ENCODE results near the gene MBNL3.

Gene MBNL3

GRCh38 chrX:132413459-132413858 lies 75.4 kb downstream of the MBNL3 start:
- H3K27ac ChIP-seq (ENCODE audit: low read depth, low read length): no peak overlapping the region
- no peaks in the 10 kb centered on the region for H3K36me3 ChIP-seq (ENCODE audit: insufficient read depth, low read length)
- no peak overlapping the region for H3K9ac ChIP-seq (ENCODE audit: low read length)
- no peaks in the 10 kb centered on the region for H3K4me1 ChIP-seq (ENCODE audit: insufficient read depth, low read length)
- no peaks in the 10 kb centered on the region for H3K9me3 ChIP-seq (ENCODE audit: low read length)
- H3K4me3 ChIP-seq (ENCODE audit: low read depth in 1 of 2, low read length in 2 of 2): no peak overlapping the region
- H3K27me3 ChIP-seq (ENCODE audit: control insufficient read depth in 1 of 2, insufficient read depth in 2 of 2, low read length in 2 of 2): no peaks in the 10 kb centered on the region

GRCh38 chrX:132412208-132412607 lies 76.6 kb downstream of the MBNL3 start:
- H3K27me3 ChIP-seq (ENCODE audit: control insufficient read depth in 1 of 2, insufficient read depth in 2 of 2, low read length in 2 of 2): no peaks in the 10 kb centered on the region
- no peak overlapping the region for H3K27ac ChIP-seq (ENCODE audit: low read depth, low read length)
- no peak overlapping the region for H3K9ac ChIP-seq (ENCODE audit: low read length)
- H3K9me3 ChIP-seq (ENCODE audit: low read length): no peaks in the 10 kb centered on the region
- no peak overlapping the region for H3K4me3 ChIP-seq (ENCODE audit: low read depth in 1 of 2, low read length in 2 of 2)
- H3K4me1 ChIP-seq (ENCODE audit: insufficient read depth, low read length): no peaks in the 10 kb centered on the region
- H3K36me3 ChIP-seq (ENCODE audit: insufficient read depth, low read length): no peaks in the 10 kb centered on the region

- Histone ChIP-seq H3K9me3 (ENCODE audit: low read length) (no peaks in the 10 kb centered on the region), H3K4me1 (ENCODE audit: insufficient read depth, low read length) (no peaks in the 10 kb centered on the region), H3K27me3 (ENCODE audit: control insufficient read depth in 1 of 2, insufficient read depth in 2 of 2, low read length in 2 of 2) (no peaks in the 10 kb centered on the region), H3K27ac (ENCODE audit: low read depth, low read length) (no peak overlapping the region), H3K4me3 (ENCODE audit: low read depth in 1 of 2, low read length in 2 of 2) (no peak overlapping the region), H3K9ac (ENCODE audit: low read length) (no peak overlapping the region), H3K36me3 (ENCODE audit: insufficient read depth, low read length) (no peaks in the 10 kb centered on the region)
These were observed 77.4 kb downstream of the MBNL3 start for GRCh38 chrX:132411310-132411977.

GRCh38 chrX:132409780-132410556 lies 78.9 kb downstream of the MBNL3 start:
- no peaks in the 10 kb centered on the region for H3K9me3 ChIP-seq (ENCODE audit: low read length)
- H3K27me3 ChIP-seq (ENCODE audit: control insufficient read depth in 1 of 2, insufficient read depth in 2 of 2, low read length in 2 of 2): no peaks in the 10 kb centered on the region
- H3K9ac ChIP-seq (ENCODE audit: low read length): no peak overlapping the region
- H3K4me3 ChIP-seq (ENCODE audit: low read depth in 1 of 2, low read length in 2 of 2): no peak overlapping the region
- no peaks in the 10 kb centered on the region for H3K4me1 ChIP-seq (ENCODE audit: insufficient read depth, low read length)
- H3K27ac ChIP-seq (ENCODE audit: low read depth, low read length): no peak overlapping the region
- H3K36me3 ChIP-seq (ENCODE audit: insufficient read depth, low read length): no peaks in the 10 kb centered on the region

- no peaks in the 10 kb centered on the region for H3K9me3 ChIP-seq (ENCODE audit: low read length)
- no peaks in the 10 kb centered on the region for H3K36me3 ChIP-seq (ENCODE audit: insufficient read depth, low read length)
- H3K4me3 ChIP-seq (ENCODE audit: low read depth in 1 of 2, low read length in 2 of 2): no peak overlapping the region
- H3K27ac ChIP-seq (ENCODE audit: low read depth, low read length): no peak overlapping the region
- no peak overlapping the region for H3K9ac ChIP-seq (ENCODE audit: low read length)
- no peaks in the 10 kb centered on the region for H3K27me3 ChIP-seq (ENCODE audit: control insufficient read depth in 1 of 2, insufficient read depth in 2 of 2, low read length in 2 of 2)
- no peaks in the 10 kb centered on the region for H3K4me1 ChIP-seq (ENCODE audit: insufficient read depth, low read length)
These were observed 81.1 kb downstream of the MBNL3 start for GRCh38 chrX:132407691-132408090.

- H3K36me3 ChIP-seq (ENCODE audit: insufficient read depth, low read length): no peaks in the 10 kb centered on the region
- no peaks in the 10 kb centered on the region for H3K27me3 ChIP-seq (ENCODE audit: control insufficient read depth in 1 of 2, insufficient read depth in 2 of 2, low read length in 2 of 2)
- H3K4me3 ChIP-seq (ENCODE audit: low read depth in 1 of 2, low read length in 2 of 2): no peak overlapping the region
- H3K27ac ChIP-seq (ENCODE audit: low read depth, low read length): no peak overlapping the region
- H3K9ac ChIP-seq (ENCODE audit: low read length): no peak overlapping the region
- H3K4me1 ChIP-seq (ENCODE audit: insufficient read depth, low read length): no peaks in the 10 kb centered on the region
- no peaks in the 10 kb centered on the region for H3K9me3 ChIP-seq (ENCODE audit: low read length)
These were observed 82.7 kb downstream of the MBNL3 start for GRCh38 chrX:132406106-132406505.

- Histone ChIP-seq H3K4me1 (ENCODE audit: insufficient read depth, low read length) (no peaks in the 10 kb centered on the region), H3K9ac (ENCODE audit: low read length) (no peak overlapping the region), H3K4me3 (ENCODE audit: low read depth in 1 of 2, low read length in 2 of 2) (no peak overlapping the region), H3K27me3 (ENCODE audit: control insufficient read depth in 1 of 2, insufficient read depth in 2 of 2, low read length in 2 of 2) (no peaks in the 10 kb centered on the region), H3K36me3 (ENCODE audit: insufficient read depth, low read length) (no peaks in the 10 kb centered on the region), H3K9me3 (ENCODE audit: low read length) (no peaks in the 10 kb centered on the region), H3K27ac (ENCODE audit: low read depth, low read length) (no peak overlapping the region)
These were observed 84.6 kb downstream of the MBNL3 start for GRCh38 chrX:132404266-132404665.

- no peaks in the 10 kb centered on the region for H3K9me3 ChIP-seq (ENCODE audit: low read length)
- no peaks in the 10 kb centered on the region for H3K36me3 ChIP-seq (ENCODE audit: insufficient read depth, low read length)
These were observed 86.9 kb downstream of the MBNL3 start for GRCh38 chrX:132401935-132402334.

GRCh38 chrX:132400706-132401105 lies 88.1 kb downstream of the MBNL3 start:
- no peaks in the 10 kb centered on the region for H3K9me3 ChIP-seq (ENCODE audit: low read length)
- no peak overlapping the region for H3K9ac ChIP-seq (ENCODE audit: low read length)
- no peak overlapping the region for H3K4me3 ChIP-seq (ENCODE audit: low read depth in 1 of 2, low read length in 2 of 2)
- no peaks in the 10 kb centered on the region for H3K36me3 ChIP-seq (ENCODE audit: insufficient read depth, low read length)
- H3K27ac ChIP-seq (ENCODE audit: low read depth, low read length): no peak overlapping the region
- no peaks in the 10 kb centered on the region for H3K27me3 ChIP-seq (ENCODE audit: control insufficient read depth in 1 of 2, insufficient read depth in 2 of 2, low read length in 2 of 2)
- no peaks in the 10 kb centered on the region for H3K4me1 ChIP-seq (ENCODE audit: insufficient read depth, low read length)

More at GRCh38 chrX:132401935-132402334, 86.9 kb downstream of the MBNL3 start:
- no peak overlapping the region for H3K27ac ChIP-seq (ENCODE audit: low read depth, low read length)
- H3K4me1 ChIP-seq (ENCODE audit: insufficient read depth, low read length): no peaks in the 10 kb centered on the region
- no peak overlapping the region for H3K4me3 ChIP-seq (ENCODE audit: low read depth in 1 of 2, low read length in 2 of 2)
- no peaks in the 10 kb centered on the region for H3K27me3 ChIP-seq (ENCODE audit: control insufficient read depth in 1 of 2, insufficient read depth in 2 of 2, low read length in 2 of 2)
- H3K9ac ChIP-seq (ENCODE audit: low read length): no peak overlapping the region

- no peak overlapping the region for H3K27ac ChIP-seq (ENCODE audit: low read depth, low read length)
- H3K36me3 ChIP-seq (ENCODE audit: insufficient read depth, low read length): no peaks in the 10 kb centered on the region
- no peak overlapping the region for H3K9ac ChIP-seq (ENCODE audit: low read length)
- no peaks in the 10 kb centered on the region for H3K9me3 ChIP-seq (ENCODE audit: low read length)
- no peaks in the 10 kb centered on the region for H3K4me1 ChIP-seq (ENCODE audit: insufficient read depth, low read length)
- no peaks in the 10 kb centered on the region for H3K27me3 ChIP-seq (ENCODE audit: control insufficient read depth in 1 of 2, insufficient read depth in 2 of 2, low read length in 2 of 2)
- no peak overlapping the region for H3K4me3 ChIP-seq (ENCODE audit: low read depth in 1 of 2, low read length in 2 of 2)
These were observed 93.2 kb downstream of the MBNL3 start for GRCh38 chrX:132395645-132396044.

- no peaks in the 10 kb centered on the region for H3K27me3 ChIP-seq (ENCODE audit: control insufficient read depth in 1 of 2, insufficient read depth in 2 of 2, low read length in 2 of 2)
- no peaks in the 10 kb centered on the region for H3K9me3 ChIP-seq (ENCODE audit: low read length)
- H3K4me3 ChIP-seq (ENCODE audit: low read depth in 1 of 2, low read length in 2 of 2): no peak overlapping the region
- no peaks in the 10 kb centered on the region for H3K36me3 ChIP-seq (ENCODE audit: insufficient read depth, low read length)
- H3K9ac ChIP-seq (ENCODE audit: low read length): no peak overlapping the region
- no peaks in the 10 kb centered on the region for H3K4me1 ChIP-seq (ENCODE audit: insufficient read depth, low read length)
- no peak overlapping the region for H3K27ac ChIP-seq (ENCODE audit: low read depth, low read length)
These were observed 93.8 kb downstream of the MBNL3 start for GRCh38 chrX:132395026-132395425.

- Histone ChIP-seq H3K9me3 (ENCODE audit: low read length) (no peaks in the 10 kb centered on the region), H3K36me3 (ENCODE audit: insufficient read depth, low read length) (no peaks in the 10 kb centered on the region), H3K27ac (ENCODE audit: low read depth, low read length) (no peak overlapping the region), H3K27me3 (ENCODE audit: control insufficient read depth in 1 of 2, insufficient read depth in 2 of 2, low read length in 2 of 2) (no peaks in the 10 kb centered on the region), H3K4me3 (ENCODE audit: low read depth in 1 of 2, low read length in 2 of 2) (no peak overlapping the region), H3K4me1 (ENCODE audit: insufficient read depth, low read length) (no peaks in the 10 kb centered on the region), H3K9ac (ENCODE audit: low read length) (no peak overlapping the region)
These were observed 94.2 kb downstream of the MBNL3 start for GRCh38 chrX:132394591-132394990.

Measured in muscle layer of colon (tissue), 2 donors.